GM12801 (cell line): ENCODE data around the gene SUMF2.

ENCODE experiments used
- TF ChIP-seq, protein P1 (sequence below): IDR thresholded peaks from one replicate; pipeline ENCODE4 v1.5.1; 2011; ENCODE audit warnings: control low read depth; ENCODE audit not compliant: insufficient read length; ENCODE audit errors: extremely low read depth

The SUMF2 gene

DNA sequence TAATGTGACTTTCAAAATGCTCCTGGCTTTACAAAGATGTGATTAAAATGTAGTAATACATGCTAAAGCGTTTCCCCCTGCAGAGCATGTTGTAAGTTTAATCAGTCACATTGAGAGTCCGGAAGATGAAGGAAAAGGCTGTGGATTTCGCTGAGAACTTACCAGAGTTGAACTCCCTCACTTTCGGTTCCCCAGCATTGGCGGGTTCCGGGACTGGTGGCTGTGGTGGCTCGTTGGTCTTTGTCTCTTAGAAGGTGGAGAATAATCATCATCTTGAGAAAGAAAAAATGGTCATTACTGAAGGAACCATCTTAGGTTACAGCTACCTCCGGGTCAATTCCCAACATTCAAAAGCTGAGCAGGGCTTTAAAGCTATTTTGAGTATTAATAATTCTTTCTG is 61.7 kb downstream of the SUMF2 start:
- TF ChIP-seq, protein P1, sequence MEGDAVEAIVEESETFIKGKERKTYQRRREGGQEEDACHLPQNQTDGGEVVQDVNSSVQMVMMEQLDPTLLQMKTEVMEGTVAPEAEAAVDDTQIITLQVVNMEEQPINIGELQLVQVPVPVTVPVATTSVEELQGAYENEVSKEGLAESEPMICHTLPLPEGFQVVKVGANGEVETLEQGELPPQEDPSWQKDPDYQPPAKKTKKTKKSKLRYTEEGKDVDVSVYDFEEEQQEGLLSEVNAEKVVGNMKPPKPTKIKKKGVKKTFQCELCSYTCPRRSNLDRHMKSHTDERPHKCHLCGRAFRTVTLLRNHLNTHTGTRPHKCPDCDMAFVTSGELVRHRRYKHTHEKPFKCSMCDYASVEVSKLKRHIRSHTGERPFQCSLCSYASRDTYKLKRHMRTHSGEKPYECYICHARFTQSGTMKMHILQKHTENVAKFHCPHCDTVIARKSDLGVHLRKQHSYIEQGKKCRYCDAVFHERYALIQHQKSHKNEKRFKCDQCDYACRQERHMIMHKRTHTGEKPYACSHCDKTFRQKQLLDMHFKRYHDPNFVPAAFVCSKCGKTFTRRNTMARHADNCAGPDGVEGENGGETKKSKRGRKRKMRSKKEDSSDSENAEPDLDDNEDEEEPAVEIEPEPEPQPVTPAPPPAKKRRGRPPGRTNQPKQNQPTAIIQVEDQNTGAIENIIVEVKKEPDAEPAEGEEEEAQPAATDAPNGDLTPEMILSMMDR = no peak

DNA sequence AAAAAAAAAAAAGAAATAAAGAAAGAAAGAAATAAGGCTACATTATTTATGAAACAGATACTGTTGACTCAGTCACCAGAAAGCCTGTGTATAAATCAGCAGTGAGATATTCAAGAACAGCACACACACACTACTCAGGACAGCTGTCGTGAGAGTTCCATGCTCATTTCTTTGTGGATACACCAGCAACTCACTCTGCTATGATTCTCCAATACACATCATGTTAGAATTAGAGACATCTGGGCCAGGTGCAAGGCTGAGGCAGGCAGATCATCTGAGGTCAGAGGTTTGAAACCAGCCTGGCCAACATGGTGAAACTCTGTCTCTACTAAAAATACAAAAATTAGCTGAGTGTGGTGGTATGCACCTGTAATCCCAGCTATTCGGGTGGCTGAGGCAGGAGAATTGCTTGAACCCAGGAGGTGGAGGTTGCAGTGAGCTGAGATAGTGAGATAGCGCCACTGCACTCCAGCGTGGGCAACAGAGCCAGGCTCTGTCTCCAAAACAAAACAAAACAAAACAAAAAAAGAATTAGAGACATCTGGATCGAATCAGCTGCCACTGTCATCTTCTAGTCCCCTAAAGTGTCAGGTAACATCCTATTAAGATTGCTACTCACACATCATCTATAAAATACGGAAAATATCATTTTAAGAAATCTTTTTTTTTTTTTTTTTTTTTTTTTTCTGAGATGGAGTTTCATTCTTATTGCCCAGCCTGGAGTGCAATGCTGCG is 63.3 kb downstream of the SUMF2 start:
- TF ChIP-seq, protein P1 = no peak
